ENCODE measurements around the gene PRR15L. TPM values are rescaled to one million over a fixed set of nuclear protein-coding genes. Genes with fewer than 3 reads are reported as not detected.
A peak's percentile ranks its signal among the peaks of the same experiment; 100 is the strongest.

Gene PRR15L
- total RNA-seq, 2 donors from 2014 or later, result 0.57 to 0.60 TPM

DNA sequence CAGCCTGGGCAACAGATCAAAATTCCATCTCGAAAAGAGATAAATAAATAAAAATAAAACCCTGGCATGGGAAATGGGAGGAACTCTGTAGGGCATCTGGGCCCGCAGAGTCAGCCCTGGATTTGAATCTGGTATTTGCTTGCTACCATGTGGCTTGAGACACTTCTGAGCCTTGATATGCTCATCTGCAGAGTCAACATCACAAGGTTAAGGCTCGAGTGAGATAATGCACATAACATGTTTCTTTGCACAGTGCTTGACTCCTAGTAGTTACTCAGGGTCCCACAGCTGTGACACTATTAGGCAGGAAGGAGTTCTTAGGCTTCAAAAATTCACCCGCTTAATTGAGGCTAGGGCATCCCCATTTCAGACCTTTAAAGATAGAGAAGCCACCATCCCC is 34.5 kb upstream of the PRR15L start:
- Mint-ChIP-seq H3K27ac (no peak overlapping the region), H3K4me1 (peaks cover 52% of the 10 kb centered on the region), H3K4me3 (no peak overlapping the region), H3K9me3 (no peaks in the 10 kb centered on the region), H3K27me3 (ENCODE audit: insufficient read depth) (no peaks in the 10 kb centered on the region), H3K36me3 (ENCODE audit: low read depth) (no peaks in the 10 kb centered on the region)
- H3K36me3 ChIP-seq (ENCODE audit: control insufficient read depth, insufficient read depth, low read length), result no peaks in the 10 kb centered on the region
- no peaks in the 10 kb centered on the region for H3K9me3 ChIP-seq (ENCODE audit: control insufficient read depth, low read length)
- H3K27ac ChIP-seq (ENCODE audit: low read depth, low read length), result peak overlapping the region; percentile 63
- no peaks in the 10 kb centered on the region for H3K27me3 ChIP-seq (ENCODE audit: control insufficient read depth, insufficient read depth, low read length, poor library complexity, severe bottlenecking)
- no peak for DNase-seq
- H3K4me1 ChIP-seq (ENCODE audit: control insufficient read depth, insufficient read depth, low read length), result peaks cover 23% of the 10 kb centered on the region
- no peak overlapping the region for H3K9ac ChIP-seq (ENCODE audit: extremely low read depth, low read length, poor library complexity, severe bottlenecking)
- 89 to 94% methylated on average over 3 to 4 of the region's 4 CpGs for WGBS, 2 experiments (ENCODE audit: insufficient coverage in 1 of 2, insufficient read length in 1 of 2)
- H3K4me3 ChIP-seq (ENCODE audit: low read length), result no peak overlapping the region
- no peak for TF ChIP-seq CTCF (conservative IDR thresholded peaks at IDR 0.05)

DNA sequence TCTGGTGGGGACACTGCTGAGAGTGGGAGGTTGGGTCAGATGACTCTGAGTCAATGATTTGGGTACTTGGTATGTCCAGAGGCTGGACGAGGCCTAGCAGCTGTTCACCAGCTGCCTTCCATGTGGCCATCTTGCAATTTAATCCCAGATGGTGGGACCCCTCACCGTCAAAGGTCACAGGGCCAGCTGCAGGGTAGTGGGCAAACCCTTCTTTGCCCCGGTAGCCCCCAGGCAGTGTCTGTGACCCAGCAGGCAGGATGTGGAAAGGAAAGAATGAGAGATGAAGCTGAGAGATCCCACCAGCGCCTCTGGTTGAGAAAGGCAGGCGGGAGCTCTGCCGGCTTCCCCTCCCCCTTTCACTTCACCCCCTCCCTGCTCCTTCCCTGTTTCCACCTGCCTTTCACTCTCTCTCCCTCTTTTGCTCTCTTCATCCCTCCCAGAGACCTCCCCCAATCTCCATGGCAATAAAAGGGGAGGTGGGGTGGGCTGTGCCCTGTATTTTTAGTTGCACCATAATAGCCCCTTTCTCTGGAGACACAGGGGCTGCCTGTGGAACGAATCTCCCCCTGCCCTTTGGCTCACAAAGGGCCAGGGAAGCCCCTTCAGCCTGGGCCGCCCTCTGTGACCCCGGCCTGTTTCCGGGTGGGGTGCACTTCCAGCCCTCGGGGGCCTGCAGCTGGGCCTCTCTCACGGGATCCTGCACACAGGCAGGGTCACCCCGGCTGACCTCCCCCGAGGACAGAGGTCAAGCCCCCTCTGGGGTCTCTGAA is 33.5 kb upstream of the PRR15L start:
- TF ChIP-seq CTCF (conservative IDR thresholded peaks at IDR 0.05), result no peak
- Histone ChIP-seq H3K27me3 (ENCODE audit: control insufficient read depth, insufficient read depth, low read length, poor library complexity, severe bottlenecking) (no peaks in the 10 kb centered on the region), H3K9ac (ENCODE audit: extremely low read depth, low read length, poor library complexity, severe bottlenecking) (no peak overlapping the region), H3K27ac (ENCODE audit: low read depth, low read length) (peak overlapping the region; percentile 93), H3K4me3 (ENCODE audit: low read length) (no peak overlapping the region), H3K9me3 (ENCODE audit: control insufficient read depth, low read length) (no peaks in the 10 kb centered on the region), H3K4me1 (ENCODE audit: control insufficient read depth, insufficient read depth, low read length) (peaks cover 23% of the 10 kb centered on the region), H3K36me3 (ENCODE audit: control insufficient read depth, insufficient read depth, low read length) (no peaks in the 10 kb centered on the region)
- H3K36me3 Mint-ChIP-seq (ENCODE audit: low read depth), result no peaks in the 10 kb centered on the region
- H3K9me3 Mint-ChIP-seq, result no peaks in the 10 kb centered on the region
- H3K27me3 Mint-ChIP-seq (ENCODE audit: insufficient read depth), result no peaks in the 10 kb centered on the region
- WGBS, 2 experiments (ENCODE audit: insufficient coverage in 1 of 2, insufficient read length in 1 of 2), result 39 to 58% methylated on average over 6 to 14 of the region's 14 CpGs
- peak; percentile 77 for DNase-seq
- peaks cover 49% of the 10 kb centered on the region for H3K4me1 Mint-ChIP-seq
- no peak overlapping the region for H3K27ac Mint-ChIP-seq
- H3K4me3 Mint-ChIP-seq, result no peak overlapping the region

GRCh38 chr17:47989700-47990099 is 32.0 kb upstream of the PRR15L start:
- Histone ChIP-seq H3K27ac (ENCODE audit: low read depth, low read length) (no peak overlapping the region), H3K27me3 (ENCODE audit: control insufficient read depth, insufficient read depth, low read length, poor library complexity, severe bottlenecking) (no peaks in the 10 kb centered on the region), H3K4me3 (ENCODE audit: low read length) (no peak overlapping the region), H3K9me3 (ENCODE audit: control insufficient read depth, low read length) (no peaks in the 10 kb centered on the region), H3K36me3 (ENCODE audit: control insufficient read depth, insufficient read depth, low read length) (no peaks in the 10 kb centered on the region), H3K4me1 (ENCODE audit: control insufficient read depth, insufficient read depth, low read length) (peaks cover 10% of the 10 kb centered on the region), H3K9ac (ENCODE audit: extremely low read depth, low read length, poor library complexity, severe bottlenecking) (no peak overlapping the region)
- no peaks in the 10 kb centered on the region for H3K27me3 Mint-ChIP-seq (ENCODE audit: insufficient read depth)
- no peak for TF ChIP-seq CTCF (conservative IDR thresholded peaks at IDR 0.05)
- no peak for DNase-seq
- WGBS, 2 experiments (ENCODE audit: insufficient coverage in 1 of 2, insufficient read length in 1 of 2), result 100% methylated on average over 1 of the region's 1 CpG; no CpG with 5 or more reads in 1 of the 2 experiments
- H3K4me3 Mint-ChIP-seq, result no peak overlapping the region
- H3K36me3 Mint-ChIP-seq (ENCODE audit: low read depth), result no peaks in the 10 kb centered on the region
- no peak overlapping the region for H3K27ac Mint-ChIP-seq
- H3K4me1 Mint-ChIP-seq, result peaks cover 37% of the 10 kb centered on the region
- H3K9me3 Mint-ChIP-seq, result no peaks in the 10 kb centered on the region

Data from endodermal cell (in vitro differentiated cells).